KMS-11 (cell line): Measurements from ENCODE around the gene ADAM33.
A peak's percentile ranks its signal among the peaks of the same experiment; 100 is the strongest.

Experiments
- H2AFZ ChIP-seq: fragments of 200-600 bp; sonication (generic); 2 replicates; pipeline ENCODE4 v1.6.1; 2016; ENCODE audit warnings: antibody characterized with exemption, mixed run types, low read depth
- H3K27ac ChIP-seq: fragments of 200-600 bp; sonication (generic); 2 replicates; pipeline ENCODE4 v1.6.1; 2016; ENCODE audit warnings: mild to moderate bottlenecking, mixed run types
- H3K27me3 ChIP-seq: fragments of 200-600 bp; sonication (generic); 2 replicates; pipeline ENCODE4 v1.6.1; 2017; ENCODE audit warnings: mild to moderate bottlenecking, low read depth, mixed run types, moderate library complexity; ENCODE audit not compliant: insufficient read depth
- H3K36me3 ChIP-seq: fragments of 200-600 bp; sonication (generic); 2 replicates; pipeline ENCODE4 v1.6.1; 2017; ENCODE audit warnings: mild to moderate bottlenecking, mixed run types; ENCODE audit not compliant: insufficient read depth
- H3K4me1 ChIP-seq: fragments of 200-600 bp; sonication (generic); 2 replicates; pipeline ENCODE4 v1.6.1; 2016; ENCODE audit warnings: mild to moderate bottlenecking, low read depth, mixed run types; ENCODE audit not compliant: poor library complexity, severe bottlenecking
- H3K4me2 ChIP-seq: fragments of 200-600 bp; sonication (generic); 2 replicates; pipeline ENCODE4 v1.7.0; 2016; ENCODE audit warnings: mild to moderate bottlenecking, mixed run types
- H3K4me3 ChIP-seq: fragments of 200-600 bp; sonication (generic); IDR thresholded peaks from 2 replicates; pipeline ENCODE4 v1.6.1; 2017; ENCODE audit warnings: low read depth, low read length, mixed read lengths; ENCODE audit not compliant: insufficient read depth
- H3K79me2 ChIP-seq: fragments of 200-600 bp; sonication (generic); 2 replicates; pipeline ENCODE4 v1.6.1; 2016; ENCODE audit warnings: low read depth, mixed run types; ENCODE audit not compliant: insufficient read depth
- H3K9ac ChIP-seq: fragments of 200-600 bp; sonication (generic); 2 replicates; pipeline ENCODE4 v1.6.1; 2016; ENCODE audit warnings: mild to moderate bottlenecking, mixed run types
- H4K20me1 ChIP-seq: fragments of 200-600 bp; sonication (generic); 2 replicates; pipeline ENCODE4 v1.6.1; 2016; ENCODE audit warnings: mild to moderate bottlenecking, mixed run types; ENCODE audit not compliant: insufficient read depth
- CTCF ChIP-seq: fragments of 200-600 bp; sonication (generic); conservative IDR thresholded peaks from 2 replicates; pipeline ENCODE4 v1.6.1; 2017; ENCODE audit warnings: low read depth, mild to moderate bottlenecking, antibody characterized with exemption, low read length, moderate library complexity, mixed read lengths

The ADAM33 gene

GRCh38 chr20:3720068-3720467 is 38.3 kb upstream of the ADAM33 start:
- no peak overlapping the region for H3K9ac ChIP-seq
- no peak for TF ChIP-seq CTCF
- no peaks in the 10 kb centered on the region for H4K20me1 ChIP-seq
- no peaks in the 10 kb centered on the region for H3K36me3 ChIP-seq
- H3K4me1 ChIP-seq: peaks cover 7% of the 10 kb centered on the region
- no peak overlapping the region for H3K4me2 ChIP-seq
- no peaks in the 10 kb centered on the region for H3K27me3 ChIP-seq
- H3K79me2 ChIP-seq: no peaks in the 10 kb centered on the region
- H3K4me3 ChIP-seq: no peak overlapping the region
- no peak overlapping the region for H3K27ac ChIP-seq
- H2AFZ ChIP-seq: no peak overlapping the region

GRCh38 chr20:3719046-3719445 is 37.2 kb upstream of the ADAM33 start:
- Histone ChIP-seq H4K20me1 (no peaks in the 10 kb centered on the region), H3K27ac (no peak overlapping the region), H3K27me3 (no peaks in the 10 kb centered on the region), H3K4me1 (peaks cover 7% of the 10 kb centered on the region), H3K36me3 (no peaks in the 10 kb centered on the region), H2AFZ (no peak overlapping the region), H3K4me3 (no peak overlapping the region), H3K9ac (no peak overlapping the region), H3K79me2 (no peaks in the 10 kb centered on the region), H3K4me2 (no peak overlapping the region)
- TF ChIP-seq CTCF: no peak

- H3K36me3 ChIP-seq: no peaks in the 10 kb centered on the region
- H3K27me3 ChIP-seq: no peaks in the 10 kb centered on the region
- no peak overlapping the region for H3K4me2 ChIP-seq
- no peaks in the 10 kb centered on the region for H4K20me1 ChIP-seq
- H3K27ac ChIP-seq: no peak overlapping the region
- no peak overlapping the region for H3K4me3 ChIP-seq
- H3K4me1 ChIP-seq: peaks cover 7% of the 10 kb centered on the region
- H3K9ac ChIP-seq: no peak overlapping the region
- TF ChIP-seq CTCF: peak; percentile 55
- no peaks in the 10 kb centered on the region for H3K79me2 ChIP-seq
- no peak overlapping the region for H2AFZ ChIP-seq
These were observed 34.5 kb upstream of the ADAM33 start for GRCh38 chr20:3716195-3716834.

- TF ChIP-seq CTCF: no peak
- H3K4me2 ChIP-seq: no peak overlapping the region
- H3K79me2 ChIP-seq: no peaks in the 10 kb centered on the region
- H4K20me1 ChIP-seq: no peaks in the 10 kb centered on the region
- no peak overlapping the region for H3K9ac ChIP-seq
- no peak overlapping the region for H2AFZ ChIP-seq
- no peaks in the 10 kb centered on the region for H3K4me1 ChIP-seq
- no peak overlapping the region for H3K27ac ChIP-seq
- H3K27me3 ChIP-seq: no peaks in the 10 kb centered on the region
- H3K36me3 ChIP-seq: no peaks in the 10 kb centered on the region
- H3K4me3 ChIP-seq: no peak overlapping the region
These were observed 32.3 kb upstream of the ADAM33 start for GRCh38 chr20:3714092-3714491.
